HG03108 (cell line): ENCODE measurements around the gene RERE.
"Not testable (repeated sequence)": the region's sequence is repeated elsewhere in the genome, so short reads cannot be mapped to it uniquely, and the experiment has no call there.

Experiments used
- ATAC-seq: cut with Tn5 transposase; IDR thresholded peaks from one replicate; pipeline ENCODE4 v1.9.1; 2021; ENCODE audit warnings: moderate library complexity; ENCODE audit not compliant: unreplicated experiment

The RERE gene

GRCh38 chr1:8649027-8649426 lies 168.4 kb downstream of the RERE start:
- ATAC-seq, result peak; percentile 37

GRCh38 chr1:8646996-8647395 lies 170.4 kb downstream of the RERE start:
- no peak for ATAC-seq

- ATAC-seq, result no peak
Observed at GRCh38 chr1:8646189-8646588, 171.3 kb downstream of the RERE start.

- ATAC-seq, result peak; percentile 90
Observed at GRCh38 chr1:8643542-8644536, 173.6 kb downstream of the RERE start.

GRCh38 chr1:8642114-8642513 lies 175.3 kb downstream of the RERE start:
- ATAC-seq, result no peak

- ATAC-seq, result no peak
Observed at GRCh38 chr1:8641377-8641997, 176.0 kb downstream of the RERE start.

- no peak for ATAC-seq
Observed at GRCh38 chr1:8640950-8641349, 176.5 kb downstream of the RERE start.

- ATAC-seq, result no peak
Observed at GRCh38 chr1:8639148-8639547, 178.3 kb downstream of the RERE start.

- no peak for ATAC-seq
Observed at GRCh38 chr1:8633741-8634501, 183.5 kb downstream of the RERE start.

- ATAC-seq, result no peak
Observed at GRCh38 chr1:8632102-8632501, 185.3 kb downstream of the RERE start.

GRCh38 chr1:8631163-8631562 lies 186.3 kb downstream of the RERE start:
- no peak for ATAC-seq

GRCh38 chr1:8629241-8630091 lies 188.0 kb downstream of the RERE start:
- peak; percentile 83 for ATAC-seq

GRCh38 chr1:8628606-8629005 lies 188.8 kb downstream of the RERE start:
- no peak for ATAC-seq

- no peak for ATAC-seq
Observed at GRCh38 chr1:8627728-8628127, 189.7 kb downstream of the RERE start.

GRCh38 chr1:8625981-8626898 lies 191.2 kb downstream of the RERE start:
- ATAC-seq, result no peak

GRCh38 chr1:8625491-8625890 lies 191.9 kb downstream of the RERE start:
- no peak for ATAC-seq

GRCh38 chr1:8623651-8624192 lies 193.7 kb downstream of the RERE start:
- ATAC-seq, result not testable (repeated sequence)

- ATAC-seq, result not testable (repeated sequence)
Observed at GRCh38 chr1:8621785-8622348, 195.6 kb downstream of the RERE start.
